Panc1 (cell line): Measurements from ENCODE around the gene ZSWIM8. TPM values are rescaled to one million over a fixed set of nuclear protein-coding genes. Genes with fewer than 3 reads are reported as not detected.
A peak's percentile ranks its signal among the peaks of the same experiment; 100 is the strongest.

Experiments
- ATAC-seq: fragments of 200-7000 bp; cut with Tn5 transposase; 2 replicates; pipeline ENCODE4 v1.9.1; 2020; ENCODE audit warnings: mild to moderate bottlenecking, moderate library complexity
- BruUV-seq: library from RNA; stranded (reverse); fragments of 400-500 nt; replicated peaks from 2 replicates; lab custom pipeline; 2021; lab: Mats Ljungman, UMichigan
- CTCF ChIA-PET: fragments of 300-600 bp; sonication (Branson Sonifier 250); formaldehyde crosslinking; loops from one replicate; lab custom pipeline; 2022; ENCODE audit warnings: antibody characterized with exemption; lab: Charles Lee
- POLR2A ChIA-PET: fragments of 300-600 bp; sonication (Branson Sonifier 250); formaldehyde crosslinking; loops from one replicate; lab custom pipeline; 2022; ENCODE audit warnings: antibody characterized with exemption; lab: Charles Lee
- DNase-seq: peaks from one replicate; pipeline ENCODE4 v3.0.0-alpha.2; 2010; ENCODE audit warnings: low read depth, low spot score
- H3K27ac ChIP-seq: 2 replicates; pipeline ENCODE4 v1.5.1; 2011; ENCODE audit warnings: mild to moderate bottlenecking, low read length, inconsistent platforms
- H3K27me3 ChIP-seq: fragments of 200-500 bp; sonication (Bioruptor generic); 2 replicates; pipeline ENCODE4 v1.6.0; 2014; ENCODE audit warnings: low read length, inconsistent platforms; ENCODE audit not compliant: control insufficient read depth, insufficient read depth
- H3K36me3 ChIP-seq: fragments of 200-500 bp; sonication (Bioruptor generic); 2 replicates; pipeline ENCODE4 v1.5.1; 2014; ENCODE audit warnings: inconsistent platforms, mild to moderate bottlenecking, low read length, moderate library complexity; ENCODE audit not compliant: control insufficient read depth, insufficient read depth
- H3K4me1 ChIP-seq: 2 replicates; pipeline ENCODE4 v1.5.1; 2011; ENCODE audit warnings: inconsistent platforms, mild to moderate bottlenecking, low read length, moderate library complexity; ENCODE audit not compliant: control insufficient read depth, insufficient read depth
- H3K4me3 ChIP-seq, 2 experiments: 2 replicates each; pipeline ENCODE4 v1.5.1; 2011 to 2012; ENCODE audit warnings: low read depth in 2 of 2, low read length in 2 of 2, mild to moderate bottlenecking in 2 of 2, inconsistent platforms in 1 of 2, moderate library complexity in 1 of 2
- H3K9me3 ChIP-seq: fragments of 200-500 bp; sonication (Bioruptor generic); 2 replicates; pipeline ENCODE4 v1.5.1; 2014; ENCODE audit warnings: low read depth, mild to moderate bottlenecking, inconsistent platforms, low read length, moderate library complexity; ENCODE audit not compliant: control insufficient read depth, insufficient read depth
- POLR2AphosphoS5 ChIP-seq: IDR thresholded peaks from 2 replicates; pipeline ENCODE4 v1.6.1; 2012; ENCODE audit warnings: mild to moderate bottlenecking, low read depth, low read length, moderate library complexity
- SIN3A ChIP-seq: IDR thresholded peaks from 2 replicates; pipeline ENCODE4 v1.6.1; 2012; ENCODE audit warnings: low read depth, mild to moderate bottlenecking, low read length, moderate library complexity, borderline replicate concordance; ENCODE audit not compliant: insufficient read depth
- TCF7L2 ChIP-seq: IDR thresholded peaks from 2 replicates; pipeline ENCODE4 v1.6.1; 2011; ENCODE audit warnings: mild to moderate bottlenecking, low read depth, low read length, inconsistent platforms
- in situ Hi-C: cut with HindIII; loops from 2 replicates; pipeline ENCODE4 v1.10.0; 2016; ENCODE audit warnings: low sequenced_read_pairs, low pct_unique_long_range_greater_than_20kb
- intact Hi-C: fragments of 100-400 bp; cut with micrococcal nuclease; formaldehyde crosslinking; loops from one replicate; pipeline ENCODE4 v1.10.0; 2022; ENCODE audit not compliant: unreplicated experiment
- total RNA-seq: library from RNA; stranded (reverse); gene quantifications from one replicate; pipeline ENCODE4 v1.2.1, GENCODE V29; 2021; ENCODE audit not compliant: unreplicated experiment
- TF ChIP-seq, protein P1 (sequence below), 2 experiments: IDR thresholded peaks; 2 replicates each; pipeline ENCODE4 v1.6.1; 2011 to 2012; ENCODE audit warnings: low read depth in 2 of 2, control low read depth in 1 of 2, low read length in 1 of 2, mild to moderate bottlenecking in 1 of 2, moderate library complexity in 1 of 2; ENCODE audit not compliant: insufficient read depth in 1 of 2
- TF ChIP-seq, protein P2 (sequence below): fragments of 450-650 bp; IDR thresholded peaks from 2 replicates; pipeline ENCODE4 v1.5.1; 2017; ENCODE audit warnings: mild to moderate bottlenecking

The ZSWIM8 gene
- total RNA-seq, 1 experiment from 2014 or later = 109 TPM

DNA sequence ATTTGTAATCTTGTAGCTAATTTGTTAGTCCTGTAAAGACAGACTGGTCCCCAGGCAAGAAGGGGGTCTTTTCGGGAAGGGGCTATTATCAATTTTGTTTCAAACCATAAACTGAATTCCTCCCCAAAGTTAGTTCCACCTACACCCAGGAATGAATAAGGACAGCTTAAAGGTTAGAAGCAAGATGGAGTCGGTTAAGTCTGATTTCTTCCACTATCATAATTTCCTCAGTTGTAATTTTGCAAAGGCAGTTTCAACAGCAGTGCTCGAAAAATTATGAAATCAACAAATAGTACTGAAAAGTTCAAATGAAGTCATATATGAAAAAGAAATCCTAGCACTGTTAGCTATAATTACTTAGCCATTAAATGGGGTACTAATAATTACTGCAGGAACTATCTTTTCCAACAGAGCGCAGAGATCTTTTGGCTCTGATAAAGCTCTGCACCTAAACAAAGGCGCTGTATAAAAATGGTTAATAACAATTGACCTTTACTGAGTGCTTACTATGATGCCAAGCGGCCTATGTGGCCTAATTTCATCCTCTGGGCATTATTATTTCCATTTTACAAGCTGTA is 42.0 kb upstream of the ZSWIM8 start:
- intact Hi-C loops = no loop called here
- Histone ChIP-seq H3K27me3 (no peaks in the 10 kb centered on the region), H3K27ac (peak overlapping the region; percentile 100), H3K4me3 (peak overlapping the region; percentile 91 to 97), H3K4me1 (peaks cover 23% of the 10 kb centered on the region), H3K9me3 (no peaks in the 10 kb centered on the region), H3K36me3 (peaks cover 8% of the 10 kb centered on the region; the same call in 1 of the 2 replicates)
- DNase-seq = no peak
- BruUV-seq = TSS peak; percentile 100
- no peak; the same call in 1 of the 2 replicates for ATAC-seq
- CTCF ChIA-PET = no interaction called here
- in situ Hi-C loops = no loop called here
- TF ChIP-seq TCF7L2 = no peak
- TF ChIP-seq POLR2AphosphoS5 = no peak
- TF ChIP-seq, protein P1, sequence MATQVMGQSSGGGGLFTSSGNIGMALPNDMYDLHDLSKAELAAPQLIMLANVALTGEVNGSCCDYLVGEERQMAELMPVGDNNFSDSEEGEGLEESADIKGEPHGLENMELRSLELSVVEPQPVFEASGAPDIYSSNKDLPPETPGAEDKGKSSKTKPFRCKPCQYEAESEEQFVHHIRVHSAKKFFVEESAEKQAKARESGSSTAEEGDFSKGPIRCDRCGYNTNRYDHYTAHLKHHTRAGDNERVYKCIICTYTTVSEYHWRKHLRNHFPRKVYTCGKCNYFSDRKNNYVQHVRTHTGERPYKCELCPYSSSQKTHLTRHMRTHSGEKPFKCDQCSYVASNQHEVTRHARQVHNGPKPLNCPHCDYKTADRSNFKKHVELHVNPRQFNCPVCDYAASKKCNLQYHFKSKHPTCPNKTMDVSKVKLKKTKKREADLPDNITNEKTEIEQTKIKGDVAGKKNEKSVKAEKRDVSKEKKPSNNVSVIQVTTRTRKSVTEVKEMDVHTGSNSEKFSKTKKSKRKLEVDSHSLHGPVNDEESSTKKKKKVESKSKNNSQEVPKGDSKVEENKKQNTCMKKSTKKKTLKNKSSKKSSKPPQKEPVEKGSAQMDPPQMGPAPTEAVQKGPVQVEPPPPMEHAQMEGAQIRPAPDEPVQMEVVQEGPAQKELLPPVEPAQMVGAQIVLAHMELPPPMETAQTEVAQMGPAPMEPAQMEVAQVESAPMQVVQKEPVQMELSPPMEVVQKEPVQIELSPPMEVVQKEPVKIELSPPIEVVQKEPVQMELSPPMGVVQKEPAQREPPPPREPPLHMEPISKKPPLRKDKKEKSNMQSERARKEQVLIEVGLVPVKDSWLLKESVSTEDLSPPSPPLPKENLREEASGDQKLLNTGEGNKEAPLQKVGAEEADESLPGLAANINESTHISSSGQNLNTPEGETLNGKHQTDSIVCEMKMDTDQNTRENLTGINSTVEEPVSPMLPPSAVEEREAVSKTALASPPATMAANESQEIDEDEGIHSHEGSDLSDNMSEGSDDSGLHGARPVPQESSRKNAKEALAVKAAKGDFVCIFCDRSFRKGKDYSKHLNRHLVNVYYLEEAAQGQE (IDR thresholded peaks at IDR 0.05; ENCODE audit: insufficient read depth in 1 of 2, low read depth in 2 of 2, low read length in 1 of 2) = 0 out of 4 replicates have a peak, but pooled peaks of 1 of the 2 experiments have one; percentile 8
- TF ChIP-seq, protein P2, sequence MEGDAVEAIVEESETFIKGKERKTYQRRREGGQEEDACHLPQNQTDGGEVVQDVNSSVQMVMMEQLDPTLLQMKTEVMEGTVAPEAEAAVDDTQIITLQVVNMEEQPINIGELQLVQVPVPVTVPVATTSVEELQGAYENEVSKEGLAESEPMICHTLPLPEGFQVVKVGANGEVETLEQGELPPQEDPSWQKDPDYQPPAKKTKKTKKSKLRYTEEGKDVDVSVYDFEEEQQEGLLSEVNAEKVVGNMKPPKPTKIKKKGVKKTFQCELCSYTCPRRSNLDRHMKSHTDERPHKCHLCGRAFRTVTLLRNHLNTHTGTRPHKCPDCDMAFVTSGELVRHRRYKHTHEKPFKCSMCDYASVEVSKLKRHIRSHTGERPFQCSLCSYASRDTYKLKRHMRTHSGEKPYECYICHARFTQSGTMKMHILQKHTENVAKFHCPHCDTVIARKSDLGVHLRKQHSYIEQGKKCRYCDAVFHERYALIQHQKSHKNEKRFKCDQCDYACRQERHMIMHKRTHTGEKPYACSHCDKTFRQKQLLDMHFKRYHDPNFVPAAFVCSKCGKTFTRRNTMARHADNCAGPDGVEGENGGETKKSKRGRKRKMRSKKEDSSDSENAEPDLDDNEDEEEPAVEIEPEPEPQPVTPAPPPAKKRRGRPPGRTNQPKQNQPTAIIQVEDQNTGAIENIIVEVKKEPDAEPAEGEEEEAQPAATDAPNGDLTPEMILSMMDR = no peak
- TF ChIP-seq SIN3A = no peak
- POLR2A ChIA-PET = interaction anchor here (0.6 to 1.1 kb wide), 3 partner anchors 12 to 324 kb away, joined by 3 read pairs; no protein-coding TSS in a partner anchor

DNA sequence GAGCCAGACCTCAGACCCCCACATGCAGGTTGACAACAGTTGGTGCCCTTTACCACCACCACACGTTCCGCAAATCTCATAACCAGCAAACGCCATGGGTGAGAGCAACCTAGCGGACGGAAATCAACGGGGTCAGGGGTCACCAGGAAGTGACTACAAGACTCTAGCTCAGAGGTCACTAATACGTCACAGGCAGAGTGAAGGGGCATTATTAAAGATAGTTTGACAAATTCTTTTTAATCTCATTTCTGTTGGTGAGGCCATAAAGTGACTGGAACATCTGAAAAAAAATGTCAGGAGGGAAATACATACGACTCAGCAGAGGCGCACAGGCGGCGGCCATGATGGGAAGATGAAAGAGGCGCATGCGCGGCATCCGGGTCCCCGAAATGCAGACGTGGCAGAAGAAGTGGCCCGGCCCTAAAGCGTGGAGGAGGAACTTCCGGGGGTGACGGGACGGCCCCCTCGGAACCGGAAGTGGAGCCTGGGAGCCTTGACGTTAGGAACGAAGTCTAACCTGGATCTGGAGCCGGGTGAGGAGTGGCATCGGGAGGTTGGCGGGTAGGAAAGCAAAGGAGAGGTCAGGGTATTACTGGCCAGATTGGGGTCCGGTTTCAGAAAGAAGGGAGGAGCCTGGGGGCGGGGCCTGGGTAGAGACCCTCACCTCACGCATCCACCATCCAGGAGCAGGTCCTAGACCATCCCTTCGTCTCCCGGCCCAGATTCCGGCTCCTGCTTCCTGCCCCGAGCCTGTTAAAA is 41.3 kb upstream of the ZSWIM8 start, which contains the start of gene SEC24C:
Gene SEC24C (plus strand): TSS at position 468 of the 759 bp plus-strand sequence. CDS start 2,461 bp downstream, outside the sequence.
- H3K4me3 ChIP-seq = peak within 1 kb of the TSS; percentile 91 to 97
- DNase-seq = peak; percentile 92
- CTCF ChIA-PET = interaction anchor here (0.7 kb wide), 1 partner anchor 26 kb away, joined by 3 read pairs; no protein-coding TSS in a partner anchor
- in situ Hi-C loops = no loop called here
- intact Hi-C loops = no loop called here
- BruUV-seq = no TSS peak
- POLR2A ChIA-PET = interaction anchor here (0.6 to 1.1 kb wide), 4 partner anchors 10 to 325 kb away, joined by 3 read pairs; no protein-coding TSS in a partner anchor
- no peaks in the 10 kb centered on the region for H3K27me3 ChIP-seq
- peak; percentile 99 for TF ChIP-seq TCF7L2
- peak; percentile 87 for TF ChIP-seq POLR2AphosphoS5
- TF ChIP-seq, protein P1 (IDR thresholded peaks at IDR 0.05; ENCODE audit: insufficient read depth in 1 of 2, low read depth in 2 of 2, low read length in 1 of 2) = no peak; a peak in 1 of 4 replicates
- peak; percentile 82; the same call in 1 of the 2 replicates for TF ChIP-seq SIN3A
- TF ChIP-seq, protein P2 = no peak
- no peaks in the 10 kb centered on the region for H3K9me3 ChIP-seq
- H3K27ac ChIP-seq = peak within 1 kb of the TSS; percentile 100
- peaks cover 8% of the 10 kb centered on the region for H3K36me3 ChIP-seq
- ATAC-seq = peak; percentile 98
- peaks cover 23% of the 10 kb centered on the region for H3K4me1 ChIP-seq
